ENCODE data around the gene STIM2.

STIM2 gene

GRCh38 chr4:27066591-27066990 is 205.9 kb downstream of the STIM2 start:
- TF ChIP-seq SUZ12 (IDR thresholded peaks at IDR 0.05) (no peak), CTBP1 (IDR thresholded peaks at IDR 0.05; ENCODE audit: borderline replicate concordance) (no peak), ZNF384 (IDR thresholded peaks at IDR 0.05) (no peak), FOXA1 (IDR thresholded peaks at IDR 0.05) (no peak)
- POLR2A ChIA-PET = no interaction called here
- CTCF ChIA-PET = no interaction called here
- DNase-seq (ENCODE audit: extremely low spot score) = no peak

GRCh38 chr4:27068151-27068867 is 207.7 kb downstream of the STIM2 start:
- no peak for TF ChIP-seq SP1 (IDR thresholded peaks at IDR 0.05)
- no peak for TF ChIP-seq SUZ12 (IDR thresholded peaks at IDR 0.05)
- no peak for TF ChIP-seq ARNT (IDR thresholded peaks at IDR 0.05)
- no peak for TF ChIP-seq ZNF384 (IDR thresholded peaks at IDR 0.05)
- no peak for TF ChIP-seq L3MBTL2 (conservative IDR thresholded peaks at IDR 0.05)
- no peak for TF ChIP-seq PKNOX1 (IDR thresholded peaks at IDR 0.05)
- ChIA-PET CTCF (no interaction called here), POLR2A (no interaction called here)
- no peak for DNase-seq (ENCODE audit: extremely low spot score)
